Fibroblast of skin of right biceps (primary cell): ENCODE measurements around the gene RANBP9.

Experiments
- DNase-seq: peaks from one replicate; pipeline ENCODE4 v3.0.0-alpha.2; 2013

Gene RANBP9

DNA sequence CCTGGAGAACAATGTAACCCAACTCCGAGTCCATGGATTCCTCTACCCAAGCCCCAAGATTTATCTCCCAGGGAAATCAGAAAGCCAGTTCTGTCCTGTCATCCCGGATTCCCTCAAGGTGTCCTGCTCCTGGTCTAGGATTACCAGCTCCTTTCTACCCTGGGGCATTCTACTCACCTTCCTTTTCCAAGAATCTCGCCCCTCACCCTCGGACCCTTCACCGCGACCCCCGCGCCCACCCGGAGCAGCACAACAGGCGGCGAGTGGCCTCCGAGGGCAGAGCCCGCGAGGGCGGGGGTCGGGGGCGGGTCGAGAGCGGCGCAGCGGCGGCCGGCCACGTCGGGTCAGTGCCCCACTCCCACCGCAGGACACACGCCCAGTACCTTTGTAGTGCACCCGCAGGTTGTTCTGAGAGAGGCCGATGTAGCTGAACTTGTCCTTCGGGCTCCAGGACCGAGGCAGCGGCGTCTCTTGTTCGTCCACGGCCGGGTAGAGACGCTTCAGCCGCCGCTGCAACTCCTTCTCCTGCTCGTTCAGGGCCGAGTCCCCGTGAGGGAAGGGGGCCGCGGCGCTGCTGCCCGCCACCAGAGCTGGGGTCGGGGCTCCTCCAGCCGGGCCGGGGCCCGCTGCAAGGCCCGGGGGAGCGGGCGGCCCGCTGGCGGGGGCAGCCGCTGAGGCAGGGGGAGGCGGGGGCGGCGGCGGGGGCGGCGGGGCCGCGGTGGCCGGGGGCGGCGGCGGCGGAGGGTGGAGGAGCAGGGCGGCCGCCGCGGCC lies 897 bp downstream of the RANBP9 start:
- no peak for DNase-seq

- peak; percentile 68 for DNase-seq
Measured at GRCh38 chr6:13709689-13710551, 1.7 kb downstream of the RANBP9 start.

- no peak for DNase-seq
Measured at GRCh38 chr6:13708736-13709135, 2.9 kb downstream of the RANBP9 start.

DNA sequence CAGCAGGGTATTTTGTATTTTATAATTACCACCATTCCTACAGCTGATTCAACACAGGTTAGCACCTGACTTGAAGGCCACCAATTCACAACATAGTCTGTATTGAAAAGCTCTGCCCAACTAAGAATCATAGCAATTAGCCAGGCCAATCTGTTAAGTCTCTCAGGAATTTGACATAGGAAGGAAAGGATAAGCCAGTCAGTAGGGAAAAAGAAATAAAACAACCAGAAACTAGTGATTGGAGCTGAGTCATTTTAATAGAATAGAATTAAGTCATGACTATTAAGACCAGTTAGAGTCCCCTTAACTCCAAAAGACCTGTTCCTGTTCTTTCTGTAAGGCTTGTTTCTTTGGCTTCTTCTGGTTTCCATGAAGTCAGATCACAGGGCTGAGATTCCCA lies 8.1 kb downstream of the RANBP9 start:
- no peak for DNase-seq

DNA sequence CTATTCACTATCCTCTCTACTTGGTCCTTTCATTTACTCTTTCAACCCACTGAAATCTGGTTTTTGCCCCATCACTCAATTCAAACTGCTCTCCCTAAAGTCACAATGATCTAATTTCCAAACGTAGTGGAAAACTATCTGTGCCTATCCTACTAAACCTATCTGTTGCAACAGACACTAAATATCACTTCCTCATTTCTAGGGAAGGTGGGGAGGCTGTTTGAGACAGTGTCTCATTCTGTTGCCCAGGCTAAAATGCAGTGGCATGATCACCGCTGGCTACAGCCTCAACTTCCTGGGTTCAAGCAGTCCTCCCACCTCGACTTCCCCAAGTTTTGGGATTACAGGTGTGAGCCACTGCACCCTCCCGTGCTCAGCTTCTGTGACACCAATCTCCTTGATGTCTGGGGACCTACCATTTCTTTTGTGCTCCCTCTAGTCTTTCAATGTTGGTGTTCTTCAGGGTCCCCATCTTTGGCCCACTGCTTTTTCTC lies 8.8 kb downstream of the RANBP9 start:
- no peak for DNase-seq

DNA sequence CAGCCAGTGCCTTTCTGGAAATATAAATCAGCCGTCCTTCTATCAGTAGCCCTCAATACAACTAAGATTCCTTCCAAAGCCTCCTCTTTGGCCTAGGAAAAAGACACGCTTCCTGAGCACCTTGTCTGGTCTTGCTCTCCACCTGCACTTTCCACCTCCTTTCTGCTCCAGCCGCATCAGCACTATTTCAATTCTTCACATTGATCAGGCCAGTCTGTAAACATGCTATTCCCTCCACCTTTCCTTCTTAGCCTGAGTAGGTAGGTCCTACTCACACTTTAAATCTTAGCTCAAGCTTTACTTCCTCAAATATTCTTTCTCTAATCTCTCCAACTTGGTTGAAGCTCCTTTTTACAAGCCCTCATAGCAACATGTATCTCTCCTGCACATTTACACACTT lies 11.4 kb downstream of the RANBP9 start:
- no peak for DNase-seq

GRCh38 chr6:13698715-13699114 lies 12.9 kb downstream of the RANBP9 start:
- DNase-seq = no peak

DNA sequence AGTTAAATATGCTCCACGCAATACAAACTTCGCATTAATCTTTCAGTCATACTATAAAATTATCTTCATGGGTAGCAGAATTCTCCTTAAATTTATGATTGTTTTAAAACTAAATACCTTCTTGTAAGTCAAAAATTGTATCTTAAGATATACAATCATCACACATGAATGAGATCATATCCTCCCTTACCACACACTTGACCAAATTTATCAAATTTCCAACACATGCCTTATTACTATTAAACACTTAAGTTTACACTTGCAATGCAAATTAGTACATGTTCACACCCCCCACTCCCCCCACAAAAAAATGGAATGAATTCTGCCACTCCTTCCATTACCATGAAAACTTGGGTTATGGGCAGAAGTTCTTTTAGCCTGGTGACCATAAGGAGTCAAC lies 13.8 kb downstream of the RANBP9 start:
- DNase-seq = no peak

- DNase-seq = peak; percentile 87
Measured at GRCh38 chr6:13696226-13696625, 15.4 kb downstream of the RANBP9 start.

GRCh38 chr6:13695252-13695651 lies 16.4 kb downstream of the RANBP9 start:
- peak; percentile 37 for DNase-seq

GRCh38 chr6:13694562-13694961 lies 17.1 kb downstream of the RANBP9 start:
- DNase-seq = no peak

DNA sequence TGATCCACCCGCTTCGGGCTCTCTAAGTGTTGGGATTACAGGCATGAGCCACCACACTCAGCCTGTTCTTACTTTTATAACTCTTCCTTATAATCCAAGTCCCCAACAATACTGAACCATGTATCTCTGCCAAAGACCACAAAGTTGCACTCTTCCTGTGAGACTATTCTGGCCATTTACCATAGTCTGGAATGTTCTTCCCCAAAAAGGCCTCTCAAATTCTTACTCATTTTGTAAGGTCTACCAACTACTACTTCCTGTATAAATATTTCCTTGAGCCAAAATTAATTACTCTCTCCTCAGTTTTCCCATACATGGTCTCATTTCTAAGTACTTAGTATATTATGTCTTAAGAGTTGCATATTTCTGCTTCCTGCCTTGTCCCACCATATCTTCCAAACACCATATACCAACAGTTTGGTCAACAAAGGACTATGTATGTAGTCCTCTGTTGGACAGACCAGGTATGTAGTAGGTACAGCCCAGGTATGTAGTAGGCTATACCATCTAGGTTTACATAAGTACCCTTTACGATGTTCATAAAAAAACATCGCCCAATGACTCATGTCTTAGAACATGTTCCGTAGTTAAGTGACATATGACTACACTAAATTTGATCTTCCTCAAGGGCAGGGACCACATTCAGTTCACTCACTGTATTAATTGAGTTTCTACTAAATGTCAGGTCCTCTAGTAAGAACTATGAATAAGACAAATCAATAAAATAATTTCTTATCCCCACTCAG lies 22.0 kb downstream of the RANBP9 start:
- DNase-seq = peak; percentile 57

DNA sequence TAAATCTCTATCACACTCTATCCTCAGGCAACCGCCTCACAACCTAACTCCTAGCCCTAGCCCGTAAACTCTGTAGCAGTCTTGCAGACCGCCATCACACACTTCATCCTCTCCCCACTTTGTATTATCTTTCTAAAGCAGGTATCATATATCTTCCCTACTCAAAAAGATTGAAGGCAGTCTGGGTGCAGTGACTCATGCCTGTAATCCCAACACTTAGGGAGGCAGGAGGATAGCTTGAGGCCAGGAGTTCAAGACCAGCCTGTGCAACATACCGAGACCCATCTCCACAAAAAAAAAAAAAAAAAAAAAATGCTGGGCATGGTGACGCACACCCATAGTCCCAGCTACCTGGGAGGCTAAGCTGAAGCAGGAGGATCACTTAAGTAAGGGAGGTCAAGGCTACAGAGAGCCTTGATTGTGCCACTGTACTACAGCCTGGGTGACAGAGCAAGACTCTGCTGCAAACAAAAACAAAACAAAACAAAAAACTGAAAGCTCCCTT lies 22.9 kb downstream of the RANBP9 start:
- DNase-seq = no peak

DNA sequence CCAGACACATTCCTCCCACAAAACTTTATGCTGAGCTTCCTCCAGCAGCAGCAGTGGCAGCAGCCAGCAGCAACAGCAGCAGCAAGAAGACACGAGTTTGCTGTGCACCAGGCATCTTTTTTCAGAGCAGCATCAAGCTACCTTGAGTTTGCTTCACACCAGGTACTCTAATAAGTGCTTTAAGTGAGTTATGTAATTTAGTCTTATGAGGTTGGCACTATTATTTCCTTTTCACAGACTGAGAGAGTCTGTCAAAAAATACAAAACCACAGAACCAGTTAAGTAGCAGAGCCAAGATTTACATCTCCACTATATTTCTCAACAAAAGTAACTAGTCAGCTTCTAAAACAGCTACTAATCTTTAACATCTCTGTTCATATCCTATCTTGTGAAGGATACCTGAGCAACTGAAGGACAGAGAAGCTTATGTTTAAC lies 23.7 kb downstream of the RANBP9 start:
- no peak for DNase-seq

- no peak for DNase-seq
Measured at GRCh38 chr6:13684855-13685254, 26.8 kb downstream of the RANBP9 start.

GRCh38 chr6:13683038-13683437 lies 28.6 kb downstream of the RANBP9 start:
- no peak for DNase-seq

- DNase-seq = no peak
Measured at GRCh38 chr6:13682346-13682745, 29.3 kb downstream of the RANBP9 start.

DNA sequence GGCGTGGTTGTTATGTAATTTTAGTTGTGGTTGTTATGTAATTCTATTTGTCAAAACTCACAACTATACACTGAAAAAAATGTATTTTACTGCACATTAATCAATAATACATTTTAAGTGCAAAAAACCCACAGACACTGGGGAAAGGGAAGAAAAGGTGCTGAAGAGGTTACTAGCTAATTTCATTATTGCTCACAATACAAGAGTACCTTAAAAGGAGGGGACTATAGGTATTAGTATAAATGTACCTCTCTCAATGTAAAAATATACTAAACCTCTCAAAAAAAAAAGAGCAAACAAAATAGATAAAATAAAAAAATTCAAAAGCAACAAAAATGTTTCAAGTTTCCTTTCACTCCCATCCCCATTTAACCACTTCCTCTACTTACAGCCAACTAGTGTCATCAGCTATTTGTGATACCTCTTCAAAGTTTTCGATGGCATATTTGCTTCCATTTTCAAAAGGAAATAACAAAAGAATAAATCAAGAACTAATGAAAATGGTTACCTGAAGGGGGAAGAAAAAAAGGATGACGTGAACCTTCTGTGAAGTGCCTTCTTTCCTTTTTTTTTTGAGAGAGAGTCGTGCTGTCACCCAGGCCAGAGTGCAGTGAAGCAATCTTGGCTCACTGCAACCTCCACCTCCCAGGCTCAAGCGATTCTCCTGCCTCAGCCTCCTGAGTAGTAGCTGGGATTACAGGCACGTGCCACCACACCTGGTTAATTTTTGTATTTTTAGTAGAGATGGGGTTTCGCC lies 30.2 kb downstream of the RANBP9 start:
- DNase-seq = no peak

GRCh38 chr6:13680448-13680968 lies 31.1 kb downstream of the RANBP9 start:
- DNase-seq = no peak

DNA sequence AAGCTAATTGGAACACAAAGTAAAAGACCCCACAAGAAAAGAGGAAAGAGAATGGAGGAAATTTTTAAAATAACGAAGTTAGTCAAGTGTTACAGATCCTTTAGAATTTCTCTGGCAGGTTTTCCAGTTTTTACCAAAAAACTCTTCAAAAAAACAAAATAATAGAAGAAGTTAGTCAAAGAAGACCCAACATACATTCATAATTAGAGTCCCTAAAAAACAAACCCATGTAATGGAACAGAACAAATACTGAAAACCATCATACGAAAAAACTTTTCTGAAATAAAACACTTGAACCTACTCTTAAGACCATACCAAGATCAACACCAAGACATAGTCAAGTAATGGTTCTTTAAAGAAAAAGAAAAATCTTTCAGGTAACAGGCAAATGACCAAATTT lies 31.6 kb downstream of the RANBP9 start:
- no peak for DNase-seq

DNA sequence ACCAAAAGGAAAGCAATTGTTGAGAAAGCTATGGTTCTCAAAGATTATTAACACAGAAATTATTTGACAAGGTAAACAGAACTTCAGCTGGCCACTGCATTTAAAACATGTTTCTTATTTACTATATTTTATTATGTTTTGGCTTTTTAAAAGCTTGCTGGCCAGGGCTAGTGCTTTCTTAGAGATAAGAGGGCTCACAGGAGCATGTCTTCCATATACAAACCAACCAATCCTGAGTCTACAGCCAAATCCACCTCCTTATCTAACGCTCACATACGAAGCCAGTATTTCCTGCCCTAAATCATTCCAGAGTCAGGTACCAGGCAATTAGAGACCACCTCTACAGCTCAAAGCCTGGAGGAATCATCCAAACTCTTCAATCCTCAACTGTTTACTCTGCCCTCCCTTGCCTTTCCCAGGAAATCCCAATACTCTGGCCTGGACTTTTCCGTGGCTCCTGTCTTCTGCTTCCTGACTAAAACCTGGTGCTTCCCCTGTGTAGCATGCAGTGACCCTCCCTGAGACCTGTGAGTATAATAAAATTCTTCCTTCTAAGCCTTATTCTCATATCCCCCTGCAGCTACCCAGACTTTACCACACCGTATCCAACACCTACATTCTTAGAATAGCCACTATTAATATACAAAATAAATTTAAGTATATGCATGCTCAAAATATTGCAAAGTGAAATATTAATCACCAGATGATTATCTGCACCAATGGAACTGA lies 33.2 kb downstream of the RANBP9 start:
- DNase-seq = no peak
